HCT116 (cell line): Measurements from ENCODE around the gene LMAN2L. TPM values are rescaled to one million over a fixed set of nuclear protein-coding genes. Genes with fewer than 3 reads are reported as not detected.

Source experiments
- ATAC-seq: fragments of 200-7000 bp; cut with Tn5 transposase; 2 replicates; pipeline ENCODE4 v1.9.1; 2020; ENCODE audit warnings: mild to moderate bottlenecking, moderate library complexity
- BruUV-seq: library from RNA; stranded (reverse); fragments of 400-500 nt; replicated peaks from 2 replicates; lab custom pipeline; 2021; lab: Mats Ljungman, UMichigan
- CTCF ChIA-PET: fragments of 300-600 bp; sonication (Branson Sonifier 250); formaldehyde crosslinking; loops from one replicate; lab custom pipeline; 2021; ENCODE audit warnings: antibody characterized with exemption; lab: Charles Lee
- POLR2A ChIA-PET: fragments of 300-600, 350-600 bp; sonication (Branson Sonifier 250); formaldehyde crosslinking; loops from one replicate; lab custom pipeline; 2021; ENCODE audit warnings: antibody characterized with exemption; lab: Charles Lee
- RAD21 ChIA-PET, 2 experiments: fragments of 300-600 bp; sonication (Branson Sonifier 250); formaldehyde crosslinking; loops; one replicate each; lab custom pipeline; 2023; ENCODE audit warnings: low total read pairs in 2 of 2; ENCODE audit not compliant: uncharacterized antibody in 2 of 2, unreplicated experiment in 2 of 2, low non-redundant PET in 1 of 2; lab: Charles Lee
- DNase-seq: peaks from one replicate; pipeline ENCODE4 v3.0.0-alpha.2; 2010; ENCODE audit warnings: low read depth, low spot score
- H2AFZ ChIP-seq: fragments of 200-600 bp; shearing (Covaris generic), sonication (generic); 2 replicates; pipeline ENCODE4 v1.6.1; 2017; ENCODE audit warnings: low read depth, mixed run types, mixed read lengths, antibody characterized with exemption, low read length; ENCODE audit not compliant: poor library complexity, severe bottlenecking
- H3K27ac ChIP-seq: 2 replicates; pipeline ENCODE4 v1.5.1; 2012; ENCODE audit warnings: low read depth, low read length
- H3K27me3 ChIP-seq: fragments of 200-600 bp; sonication (generic); 2 replicates; pipeline ENCODE4 v1.6.1; 2016; ENCODE audit warnings: mixed run types, low read length, mixed read lengths; ENCODE audit not compliant: insufficient read depth
- H3K36me3 ChIP-seq, 2 experiments: fragments of 200-500 bp in 1 of 2; fragments of 200-600 bp in 1 of 2; sonication (Bioruptor generic) in 1 of 2; sonication (generic) in 1 of 2; 2 replicates each; pipeline versions ENCODE4 v1.5.1 to v1.6.1; 2014 to 2016; ENCODE audit warnings: low read length in 2 of 2, inconsistent platforms in 1 of 2, mixed read lengths in 1 of 2, mixed run types in 1 of 2; ENCODE audit not compliant: insufficient read depth in 2 of 2, control insufficient read depth in 1 of 2
- H3K4me1 ChIP-seq, 2 experiments: fragments of 200-600 bp in 1 of 2; sonication (generic) in 1 of 2; 2 replicates each; pipeline versions ENCODE4 v1.5.1 to v1.6.1; 2012 to 2017; ENCODE audit warnings: low read length in 2 of 2, inconsistent platforms in 1 of 2, mild to moderate bottlenecking in 1 of 2, mixed read lengths in 1 of 2, mixed run types in 1 of 2, moderate library complexity in 1 of 2; ENCODE audit not compliant: insufficient read depth in 2 of 2, control insufficient read depth in 1 of 2
- H3K4me2 ChIP-seq: fragments of 200-600 bp; sonication (generic); 2 replicates; pipeline ENCODE4 v1.6.1; 2017; ENCODE audit warnings: mixed run types, low read length, mixed read lengths
- H3K4me3 ChIP-seq, 2 experiments: fragments of 200-600 bp in 1 of 2; sonication (generic) in 1 of 2; replicated peaks in 1 of 2; 2 replicates each; pipeline ENCODE4 v1.5.1; 2011 to 2016; ENCODE audit warnings: low read length in 2 of 2, control low read depth in 1 of 2, low read depth in 1 of 2, mild to moderate bottlenecking in 1 of 2, mixed read lengths in 1 of 2, mixed run types in 1 of 2
- H3K79me2 ChIP-seq: fragments of 200-600 bp; sonication (generic); 2 replicates; pipeline ENCODE4 v1.6.1; 2017; ENCODE audit warnings: mild to moderate bottlenecking, mixed run types, low read length, moderate library complexity, mixed read lengths; ENCODE audit not compliant: insufficient read depth
- H3K9ac ChIP-seq: fragments of 200-600 bp; sonication (generic); 2 replicates; pipeline ENCODE4 v1.6.1; 2016; ENCODE audit warnings: low read length, mixed read lengths
- H3K9me2 ChIP-seq: fragments of 200-600 bp; sonication (generic), shearing (Covaris generic); 2 replicates; pipeline ENCODE4 v1.6.1; 2017; ENCODE audit warnings: mixed run types, mild to moderate bottlenecking, moderate library complexity; ENCODE audit not compliant: insufficient read depth
- H3K9me3 ChIP-seq, 2 experiments: fragments of 200-500 bp in 1 of 2; fragments of 200-600 bp in 1 of 2; sonication (Bioruptor generic) in 1 of 2; sonication (generic) in 1 of 2; 2 replicates each; pipeline ENCODE4 v1.6.1; 2014 to 2017; ENCODE audit warnings: low read length in 2 of 2, mixed read lengths in 2 of 2, inconsistent platforms in 1 of 2, low read depth in 1 of 2, mild to moderate bottlenecking in 1 of 2, mixed run types in 1 of 2, moderate library complexity in 1 of 2; ENCODE audit not compliant: control insufficient read depth in 1 of 2, insufficient read depth in 1 of 2
- H4K20me1 ChIP-seq: fragments of 200-600 bp; sonication (generic), shearing (Covaris generic); 2 replicates; pipeline ENCODE4 v1.6.1; 2017; ENCODE audit warnings: mixed run types, mild to moderate bottlenecking, moderate library complexity; ENCODE audit not compliant: insufficient read depth
- ATF3 ChIP-seq: IDR thresholded peaks from 2 replicates; pipeline ENCODE4 v1.6.1; 2012
- ELF1 ChIP-seq: IDR thresholded peaks from 2 replicates; pipeline ENCODE4 v1.6.1; 2012; ENCODE audit warnings: low read depth, borderline replicate concordance
- EZH2phosphoT487 ChIP-seq: fragments of 200-600 bp; IDR thresholded peaks from 2 replicates; pipeline ENCODE4 v1.6.1; 2018; ENCODE audit warnings: antibody characterized with exemption, borderline replicate concordance
- JUND ChIP-seq: IDR thresholded peaks from 2 replicates; pipeline ENCODE4 v1.6.1; 2012
- POLR2AphosphoS5 ChIP-seq: IDR thresholded peaks from 2 replicates; pipeline ENCODE4 v1.6.1; 2011; ENCODE audit warnings: mild to moderate bottlenecking, low read depth, low read length, moderate library complexity
- RAD21 ChIP-seq: IDR thresholded peaks from 2 replicates; pipeline ENCODE4 v1.6.1; 2012; ENCODE audit warnings: low read depth, mild to moderate bottlenecking
- SRF ChIP-seq: IDR thresholded peaks from 2 replicates; pipeline ENCODE4 v1.6.1; 2012; ENCODE audit warnings: low read depth
- TCF7L2 ChIP-seq: IDR thresholded peaks from 2 replicates; pipeline ENCODE4 v1.7.0; 2011; ENCODE audit warnings: borderline replicate concordance, inconsistent platforms; ENCODE audit not compliant: insufficient read depth, insufficient read length; ENCODE audit errors: extremely low read depth
- ZBTB33 ChIP-seq: IDR thresholded peaks from 2 replicates; pipeline ENCODE4 v1.6.1; 2011; ENCODE audit warnings: mild to moderate bottlenecking, low read length, moderate library complexity; ENCODE audit not compliant: insufficient replicate concordance; ENCODE audit errors: extremely low read depth
- intact Hi-C: fragments of 100-400 bp; cut with micrococcal nuclease; formaldehyde crosslinking; loops from 2 replicates; pipeline ENCODE4 v1.10.0; 2022
- total RNA-seq: library from RNA; stranded (reverse); gene quantifications from one replicate; pipeline ENCODE4 v1.2.1, GENCODE V29; 2021; ENCODE audit not compliant: unreplicated experiment

The LMAN2L gene
- total RNA-seq, 1 experiment from 2014 or later: 15.2 TPM

- Histone ChIP-seq H3K9me2 (no peaks in the 10 kb centered on the region), H3K9ac (no peak overlapping the region), H4K20me1 (no peaks in the 10 kb centered on the region), H3K9me3 (no peaks in the 10 kb centered on the region), H2AFZ (no peak overlapping the region), H3K36me3 (no peaks in the 10 kb centered on the region), H3K27me3 (no peaks in the 10 kb centered on the region), H3K27ac (no peak overlapping the region), H3K79me2 (no peaks in the 10 kb centered on the region), H3K4me2 (no peak overlapping the region), H3K4me3 (no peak overlapping the region), H3K4me1 (no peaks in the 10 kb centered on the region)
- DNase-seq (no peak), ATAC-seq (no peak)
- no TSS peak for BruUV-seq
- RAD21 ChIA-PET: no interaction called here
- intact Hi-C loops: no loop called here
- CTCF ChIA-PET: no interaction called here
- POLR2A ChIA-PET: no interaction called here
- TF ChIP-seq TCF7L2 (no peak), ATF3 (no peak), POLR2AphosphoS5 (no peak), SRF (no peak), ELF1 (no peak)
Measured at GRCh38 chr2:96684883-96685576, 54.8 kb downstream of the LMAN2L start.

- Histone ChIP-seq H3K9me3 (no peaks in the 10 kb centered on the region), H3K27me3 (no peaks in the 10 kb centered on the region), H2AFZ (no peak overlapping the region), H3K27ac (no peak overlapping the region), H4K20me1 (no peaks in the 10 kb centered on the region), H3K9ac (no peak overlapping the region), H3K4me1 (no peaks in the 10 kb centered on the region), H3K4me2 (no peak overlapping the region), H3K79me2 (no peaks in the 10 kb centered on the region), H3K9me2 (no peaks in the 10 kb centered on the region), H3K4me3 (no peak overlapping the region), H3K36me3 (no peaks in the 10 kb centered on the region)
- RAD21 ChIA-PET: no interaction called here
- no peak for TF ChIP-seq ELF1
- no peak for TF ChIP-seq EZH2phosphoT487
- no peak for TF ChIP-seq JUND
- TF ChIP-seq ZBTB33: no peak
- TF ChIP-seq RAD21: no peak
- no TSS peak for BruUV-seq
- CTCF ChIA-PET: no interaction called here
- intact Hi-C loops: no loop called here
- DNase-seq: no peak
- no peak for ATAC-seq
- POLR2A ChIA-PET: no interaction called here
Measured at GRCh38 chr2:96683972-96684820, 55.7 kb downstream of the LMAN2L start.
